Peyer's patch (tissue), 4 donors: ENCODE data around the gene FAM169A. TPM values are rescaled to one million over a fixed set of nuclear protein-coding genes. Genes with fewer than 3 reads are reported as not detected.
"Not testable (repeated sequence)": the region's sequence is repeated elsewhere in the genome, so short reads cannot be mapped to it uniquely, and the experiment has no call there.

ENCODE experiments used
- DNase-seq, 3 donors: peaks; one replicate each; pipeline ENCODE4 v3.0.0-alpha.2; 2017 to 2019
- H3K27ac ChIP-seq, 4 donors: fragments of 200-600 bp; sonication (generic); one replicate each; pipeline ENCODE4 v1.5.1; 2016 to 2019
- H3K27me3 ChIP-seq, 2 donors: fragments of 200-600 bp; sonication (generic); one replicate each; pipeline ENCODE4 v1.5.1; 2019
- H3K36me3 ChIP-seq, 3 donors: fragments of 200-600 bp; sonication (generic); one replicate each; pipeline ENCODE4 v1.5.1; 2016 to 2019
- H3K4me1 ChIP-seq, 4 donors: fragments of 200-600 bp; sonication (generic); one replicate each; pipeline ENCODE4 v1.5.1; 2016 to 2019
- H3K4me3 ChIP-seq, 4 donors: fragments of 200-600 bp; sonication (generic); 1 replicate in 3 of 4; 2 replicates in 1 of 4; pipeline ENCODE4 v1.5.1; 2016 to 2019; ENCODE audit warnings: mild to moderate bottlenecking in 1 of 4
- H3K9me3 ChIP-seq, 4 donors: fragments of 200-600 bp; sonication (generic); one replicate each; pipeline ENCODE4 v1.5.1; 2016 to 2019; ENCODE audit warnings: mild to moderate bottlenecking in 1 of 4
- POLR2A ChIP-seq, 2 donors: fragments of 450-650 bp; IDR thresholded peaks; one replicate each; pipeline ENCODE4 v1.5.1; 2017; ENCODE audit warnings: antibody characterized with exemption in 2 of 2, mild to moderate bottlenecking in 2 of 2, moderate library complexity in 2 of 2
- small RNA-seq, 2 donors: library from RNA; depleted of rRNA; stranded (forward); fragments of <200 nt; gene quantifications; one replicate each; pipeline ENCODE3, GENCODE V24; 2016
- total RNA-seq, 4 donors: library from RNA; depleted of rRNA; stranded (reverse); fragments of >200 nt; gene quantifications; one replicate each; pipeline ENCODE4 v1.1.0, GENCODE V29; 2016
- TF ChIP-seq, protein P1 (sequence below), 6 experiments: fragments of 450-650 bp in 4 of 6; fragments of 200-600 bp in 2 of 6; sonication (generic) in 1 of 6; IDR thresholded peaks; one replicate each; pipeline ENCODE4 v1.5.1; 2017 to 2019; ENCODE audit warnings: antibody characterized with exemption in 6 of 6, mild to moderate bottlenecking in 3 of 6, moderate library complexity in 1 of 6

Gene FAM169A
- total RNA-seq, 4 donors from 2014 or later: 1.7 to 6.0 (median 2.9) TPM

DNA sequence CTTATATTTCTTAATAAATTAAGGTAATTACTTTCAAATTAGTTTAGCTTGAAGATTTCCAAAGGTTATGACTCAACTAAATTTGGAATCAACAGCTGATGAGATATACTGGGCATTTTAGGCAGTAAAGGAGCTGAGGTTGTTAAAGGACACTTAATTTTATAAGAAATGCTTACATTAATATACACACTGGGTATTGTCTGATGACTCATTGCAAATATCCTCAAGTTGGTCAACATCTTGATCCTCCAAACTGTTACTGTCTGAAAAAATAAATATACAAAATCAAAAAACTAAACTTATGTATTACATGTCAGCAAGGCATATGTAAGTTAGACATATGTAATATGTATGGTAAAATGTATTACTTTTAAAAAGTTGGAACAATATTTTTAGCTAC, 102.7 kb downstream of the FAM169A start:
- Histone ChIP-seq H3K27ac (no peak overlapping the region), H3K4me3 (no peak overlapping the region), H3K27me3 (no peaks in the 10 kb centered on the region), H3K36me3 (peaks cover 0 to 30% (median 0%) of the 10 kb centered on the region in 3 donors), H3K9me3 (no peaks in the 10 kb centered on the region), H3K4me1 (peaks cover 0 to 28% (median 4%) of the 10 kb centered on the region in 4 donors)
- no peak for DNase-seq
- TF ChIP-seq POLR2A (IDR thresholded peaks at IDR 0.05): no peak
- TF ChIP-seq, protein P1, sequence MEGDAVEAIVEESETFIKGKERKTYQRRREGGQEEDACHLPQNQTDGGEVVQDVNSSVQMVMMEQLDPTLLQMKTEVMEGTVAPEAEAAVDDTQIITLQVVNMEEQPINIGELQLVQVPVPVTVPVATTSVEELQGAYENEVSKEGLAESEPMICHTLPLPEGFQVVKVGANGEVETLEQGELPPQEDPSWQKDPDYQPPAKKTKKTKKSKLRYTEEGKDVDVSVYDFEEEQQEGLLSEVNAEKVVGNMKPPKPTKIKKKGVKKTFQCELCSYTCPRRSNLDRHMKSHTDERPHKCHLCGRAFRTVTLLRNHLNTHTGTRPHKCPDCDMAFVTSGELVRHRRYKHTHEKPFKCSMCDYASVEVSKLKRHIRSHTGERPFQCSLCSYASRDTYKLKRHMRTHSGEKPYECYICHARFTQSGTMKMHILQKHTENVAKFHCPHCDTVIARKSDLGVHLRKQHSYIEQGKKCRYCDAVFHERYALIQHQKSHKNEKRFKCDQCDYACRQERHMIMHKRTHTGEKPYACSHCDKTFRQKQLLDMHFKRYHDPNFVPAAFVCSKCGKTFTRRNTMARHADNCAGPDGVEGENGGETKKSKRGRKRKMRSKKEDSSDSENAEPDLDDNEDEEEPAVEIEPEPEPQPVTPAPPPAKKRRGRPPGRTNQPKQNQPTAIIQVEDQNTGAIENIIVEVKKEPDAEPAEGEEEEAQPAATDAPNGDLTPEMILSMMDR (IDR thresholded peaks at IDR 0.05): no peak

DNA sequence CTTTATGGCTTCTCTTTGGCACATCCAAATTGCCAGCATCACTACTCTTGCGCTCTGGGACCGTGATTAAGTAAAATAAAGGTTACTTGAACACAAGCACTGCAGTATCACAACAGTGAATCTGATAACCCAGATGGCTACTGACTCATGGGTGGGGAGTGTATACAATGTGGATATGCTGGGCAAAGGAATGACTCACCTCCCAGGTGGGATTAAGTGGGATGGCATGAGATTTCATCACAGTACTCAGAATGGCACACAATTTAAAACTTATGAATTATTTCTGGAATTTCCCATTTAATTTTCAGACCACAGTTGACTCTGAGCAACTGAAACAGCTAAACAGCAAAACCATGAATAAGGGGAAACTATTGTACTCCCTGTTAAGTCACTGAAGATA, 103.6 kb downstream of the FAM169A start:
- Histone ChIP-seq H3K27ac (no peak overlapping the region), H3K4me3 (no peak overlapping the region), H3K9me3 (no peaks in the 10 kb centered on the region), H3K4me1 (peaks cover 0 to 20% (median 3%) of the 10 kb centered on the region in 4 donors), H3K27me3 (no peaks in the 10 kb centered on the region), H3K36me3 (peaks cover 0 to 39% (median 0%) of the 10 kb centered on the region in 3 donors)
- no peak for DNase-seq
- no peak for TF ChIP-seq POLR2A (IDR thresholded peaks at IDR 0.05)
- TF ChIP-seq, protein P1 (IDR thresholded peaks at IDR 0.05): no peak

DNA sequence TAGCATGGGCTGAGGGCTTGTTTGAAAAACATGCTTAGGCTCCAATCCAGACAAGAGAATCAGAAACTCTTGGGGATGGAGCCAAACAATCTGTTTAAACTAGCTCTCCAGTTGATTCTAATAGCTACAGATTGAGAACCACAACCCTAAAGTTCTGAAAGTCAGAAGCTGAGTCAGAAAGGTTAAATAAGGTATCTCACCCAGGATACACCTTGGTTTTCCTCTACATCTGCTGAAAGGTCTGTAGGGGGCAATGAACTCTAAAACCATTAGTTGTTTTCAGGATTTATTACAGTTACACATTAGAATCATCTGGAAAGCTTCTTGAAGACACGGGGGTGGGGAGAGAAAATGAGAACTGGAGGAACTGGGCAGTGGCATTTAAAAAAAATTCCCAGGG, 104.9 kb downstream of the FAM169A start:
- Histone ChIP-seq H3K27me3 (no peaks in the 10 kb centered on the region), H3K27ac (no peak overlapping the region), H3K36me3 (peaks cover 0 to 52% (median 0%) of the 10 kb centered on the region in 3 donors), H3K4me3 (no peak overlapping the region), H3K9me3 (no peaks in the 10 kb centered on the region), H3K4me1 (peaks cover 0 to 20% (median 2%) of the 10 kb centered on the region in 4 donors)
- TF ChIP-seq POLR2A (IDR thresholded peaks at IDR 0.05): no peak
- TF ChIP-seq, protein P1 (IDR thresholded peaks at IDR 0.05): no peak
- DNase-seq: no peak

DNA sequence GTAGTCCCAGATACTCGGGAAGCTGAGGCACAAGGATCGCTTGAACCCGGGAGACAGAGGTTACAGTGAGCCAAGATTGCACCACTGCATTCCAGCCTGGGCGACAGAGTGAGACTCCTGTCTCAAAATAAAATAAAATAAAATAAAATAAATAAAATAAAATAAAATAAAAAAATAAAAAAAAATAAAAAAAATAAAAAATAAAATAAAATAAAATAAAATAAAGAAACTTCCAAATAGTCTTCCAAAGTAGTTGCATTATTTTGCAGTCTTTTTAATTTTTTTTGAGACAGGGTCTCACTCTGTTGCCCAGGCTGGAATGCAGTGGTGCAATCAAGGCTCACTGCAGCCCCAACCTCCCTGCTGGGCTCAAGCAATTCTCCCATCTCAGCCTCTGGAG, 117.4 kb downstream of the FAM169A start:
- H3K4me3 ChIP-seq, DNase-seq, H3K9me3 ChIP-seq, H3K27me3 ChIP-seq, H3K4me1 ChIP-seq, H3K27ac ChIP-seq: not testable (repeated sequence)
- peaks cover 0 to 78% (median 0%) of the 10 kb centered on the region in 3 donors for H3K36me3 ChIP-seq

DNA sequence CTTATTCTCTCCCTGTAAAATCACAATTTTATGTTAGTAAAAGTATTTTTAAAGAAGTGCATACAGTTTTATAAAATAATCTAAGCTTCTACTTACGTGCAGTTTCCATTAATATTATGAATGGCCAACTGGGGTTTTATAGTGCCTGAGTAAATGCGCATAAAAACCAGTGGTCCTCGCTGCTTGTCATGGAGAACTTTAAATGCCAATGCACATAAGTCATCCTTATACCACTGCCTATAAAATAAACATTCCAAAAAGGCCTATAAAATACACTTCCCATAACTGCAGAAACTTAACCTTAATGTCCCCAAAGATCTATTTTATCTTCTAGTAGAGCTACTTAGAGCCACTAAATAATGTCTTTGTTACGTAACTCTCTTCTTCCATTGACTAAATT, 127.8 kb downstream of the FAM169A start:
- TF ChIP-seq, protein P1 (IDR thresholded peaks at IDR 0.05): no peak
- TF ChIP-seq POLR2A (IDR thresholded peaks at IDR 0.05): no peak
- no peak for DNase-seq
- Histone ChIP-seq H3K4me3 (no peak overlapping the region), H3K36me3 (peaks cover 0 to 74% (median 0%) of the 10 kb centered on the region in 3 donors), H3K27me3 (no peaks in the 10 kb centered on the region), H3K9me3 (no peaks in the 10 kb centered on the region), H3K27ac (no peak overlapping the region), H3K4me1 (no peaks in the 10 kb centered on the region)

DNA sequence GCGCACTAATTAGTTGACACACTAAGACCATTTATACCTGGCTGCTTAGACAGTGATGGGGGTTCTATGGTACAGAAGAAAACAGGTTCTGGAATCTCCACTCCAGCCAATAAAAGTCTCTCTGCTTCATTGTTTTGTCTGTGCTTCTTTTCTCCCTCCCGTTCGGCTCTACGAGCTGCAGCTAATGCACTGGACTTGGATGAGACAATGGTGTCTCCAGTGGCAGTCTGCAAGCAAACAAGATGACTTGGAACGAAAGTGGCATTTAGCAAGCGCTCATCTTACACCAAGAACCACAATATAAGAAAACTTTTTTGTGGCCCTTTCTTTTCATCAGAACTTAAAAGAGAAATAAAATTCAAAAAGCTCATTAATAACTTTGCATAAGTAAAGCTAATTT, 129.4 kb downstream of the FAM169A start:
- Histone ChIP-seq H3K27me3 (no peaks in the 10 kb centered on the region), H3K4me3 (no peak overlapping the region), H3K27ac (no peak overlapping the region), H3K9me3 (no peaks in the 10 kb centered on the region), H3K4me1 (no peaks in the 10 kb centered on the region), H3K36me3 (peaks cover 0 to 77% (median 0%) of the 10 kb centered on the region in 3 donors)
- TF ChIP-seq, protein P1 (IDR thresholded peaks at IDR 0.05): no peak
- no peak for TF ChIP-seq POLR2A (IDR thresholded peaks at IDR 0.05)
- DNase-seq: no peak

Small RNA genes within 50 kb of the gene (small RNA-seq; reads per million reads assigned to genes)
- gene RF00561: 0 reads per million in 2 donors

Other genes with a start within 250 kb of the FAM169A start
- 100 to 1,000 TPM in 1 of 4 donors, 10 to 100 TPM in 3; 28.7 to 123 (median 40.0) TPM for gene ENC1, start 225.7 kb downstream of the FAM169A start, total RNA-seq
- 100 to 1,000 TPM in 3 of 4 donors, 10 to 100 TPM in 1; 99.0 to 143 (median 125) TPM for gene HEXB, start 181.2 kb downstream of the FAM169A start, total RNA-seq
- gene GFM2, start 99.3 kb downstream of the FAM169A start, total RNA-seq: 10 to 100 TPM; 21.4 to 45.3 (median 29.2) TPM
- 10 to 100 TPM; 26.1 to 78.4 (median 40.1) TPM for gene NSA2, start 99.1 kb downstream of the FAM169A start, total RNA-seq
- 10 to 100 TPM in 3 of 4 donors, 1 to 10 TPM in 1; 3.3 to 63.7 (median 17.8) TPM for gene GCNT4, start 186.2 kb upstream of the FAM169A start, total RNA-seq